IMR-90 (cell line): ENCODE results near the gene EIF4B.

Experiments
- BHLHE40 ChIP-seq: fragments of 150-350 bp; IDR thresholded peaks from 2 replicates; pipeline ENCODE4 v1.6.1; 2016; ENCODE audit warnings: mild to moderate bottlenecking, low read depth, low read length
- MAFK ChIP-seq: IDR thresholded peaks from 2 replicates; pipeline ENCODE4 v1.6.1; 2012; ENCODE audit warnings: low read depth, low read length, improper control_type of control experiment
- TF ChIP-seq, protein P1 (sequence below): conservative IDR thresholded peaks from 2 replicates; pipeline ENCODE4 v1.5.1; 2012; ENCODE audit warnings: mild to moderate bottlenecking, low read depth, low read length, improper control_type of control experiment
- TF ChIP-seq, protein P2 (sequence below): fragments of 150-350 bp; IDR thresholded peaks from 2 replicates; pipeline ENCODE4 v1.6.1; 2017; ENCODE audit warnings: mild to moderate bottlenecking, antibody characterized with exemption, low read length, low read depth

DNA sequence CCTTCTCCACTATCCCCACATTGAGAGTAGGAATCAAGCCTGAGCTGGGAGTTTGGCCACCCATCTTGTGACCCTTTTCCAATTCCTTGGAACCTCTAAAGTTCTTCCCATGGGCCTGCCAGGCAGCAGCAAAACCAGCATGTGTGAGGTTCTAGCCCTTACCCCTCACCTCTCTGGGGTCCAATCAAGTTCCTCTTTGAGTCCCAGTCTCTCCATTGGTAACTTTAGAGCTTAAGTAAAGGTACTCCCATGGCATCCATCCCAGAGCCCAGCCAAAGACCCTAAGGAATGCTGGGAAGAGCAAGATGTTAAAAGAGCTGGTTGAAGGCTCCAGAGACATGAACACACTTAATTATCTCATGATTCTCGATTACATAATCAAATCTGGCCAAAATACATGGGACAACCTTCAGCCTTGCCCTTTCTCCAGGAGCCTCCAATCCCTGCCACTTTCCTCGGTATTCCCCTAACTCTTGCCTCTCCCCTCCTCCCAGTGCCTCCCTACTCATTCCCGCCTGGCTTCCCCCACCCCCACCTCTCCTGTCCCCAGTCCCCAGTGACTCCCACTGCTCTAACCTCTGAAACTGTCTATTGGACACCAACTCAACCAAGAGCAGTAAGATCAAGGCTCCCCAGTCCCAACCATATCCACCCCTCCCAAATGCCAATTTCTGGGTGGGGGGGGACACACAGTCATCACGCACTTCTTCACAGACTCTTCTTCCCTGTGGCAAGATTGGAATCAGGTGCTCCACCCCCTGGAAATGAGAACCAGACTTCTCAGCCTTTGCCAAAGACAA lies 38.8 kb downstream of the EIF4B start:
- TF ChIP-seq, protein P1, sequence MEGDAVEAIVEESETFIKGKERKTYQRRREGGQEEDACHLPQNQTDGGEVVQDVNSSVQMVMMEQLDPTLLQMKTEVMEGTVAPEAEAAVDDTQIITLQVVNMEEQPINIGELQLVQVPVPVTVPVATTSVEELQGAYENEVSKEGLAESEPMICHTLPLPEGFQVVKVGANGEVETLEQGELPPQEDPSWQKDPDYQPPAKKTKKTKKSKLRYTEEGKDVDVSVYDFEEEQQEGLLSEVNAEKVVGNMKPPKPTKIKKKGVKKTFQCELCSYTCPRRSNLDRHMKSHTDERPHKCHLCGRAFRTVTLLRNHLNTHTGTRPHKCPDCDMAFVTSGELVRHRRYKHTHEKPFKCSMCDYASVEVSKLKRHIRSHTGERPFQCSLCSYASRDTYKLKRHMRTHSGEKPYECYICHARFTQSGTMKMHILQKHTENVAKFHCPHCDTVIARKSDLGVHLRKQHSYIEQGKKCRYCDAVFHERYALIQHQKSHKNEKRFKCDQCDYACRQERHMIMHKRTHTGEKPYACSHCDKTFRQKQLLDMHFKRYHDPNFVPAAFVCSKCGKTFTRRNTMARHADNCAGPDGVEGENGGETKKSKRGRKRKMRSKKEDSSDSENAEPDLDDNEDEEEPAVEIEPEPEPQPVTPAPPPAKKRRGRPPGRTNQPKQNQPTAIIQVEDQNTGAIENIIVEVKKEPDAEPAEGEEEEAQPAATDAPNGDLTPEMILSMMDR = no peak
- TF ChIP-seq BHLHE40 = no peak
- TF ChIP-seq, protein P2, sequence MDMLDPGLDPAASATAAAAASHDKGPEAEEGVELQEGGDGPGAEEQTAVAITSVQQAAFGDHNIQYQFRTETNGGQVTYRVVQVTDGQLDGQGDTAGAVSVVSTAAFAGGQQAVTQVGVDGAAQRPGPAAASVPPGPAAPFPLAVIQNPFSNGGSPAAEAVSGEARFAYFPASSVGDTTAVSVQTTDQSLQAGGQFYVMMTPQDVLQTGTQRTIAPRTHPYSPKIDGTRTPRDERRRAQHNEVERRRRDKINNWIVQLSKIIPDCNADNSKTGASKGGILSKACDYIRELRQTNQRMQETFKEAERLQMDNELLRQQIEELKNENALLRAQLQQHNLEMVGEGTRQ = no peak
- TF ChIP-seq MAFK = no peak
